Keratinocyte (primary cell): ENCODE measurements around the gene FOXRED2. TPM values are rescaled to one million over a fixed set of nuclear protein-coding genes. Genes with fewer than 3 reads are reported as not detected.

Experiments used
- DNase-seq: peaks from one replicate; pipeline ENCODE4 v3.0.0-alpha.2; 2011; ENCODE audit warnings: low read depth, missing footprints, low spot score
- FAIRE-seq: peaks from 2 replicates; lab custom pipeline; 2011; peaks lifted over from hg19 to GRCh38; lab: Jason Lieb, UNC
- H2AFZ ChIP-seq: 2 replicates; pipeline ENCODE4 v1.6.0; 2012; ENCODE audit warnings: low read length, control low read depth, inconsistent platforms; ENCODE audit not compliant: control insufficient read depth
- H3K27ac ChIP-seq: 2 replicates; pipeline ENCODE4 v1.5.1; 2011; ENCODE audit warnings: low read length; ENCODE audit not compliant: control insufficient read depth, insufficient read depth
- H3K27me3 ChIP-seq: 3 replicates; pipeline ENCODE4 v1.6.0; 2011; ENCODE audit warnings: low read length; ENCODE audit not compliant: control insufficient read depth, insufficient read depth; ENCODE audit errors: extremely low read depth
- H3K36me3 ChIP-seq, 2 experiments: 2 replicates in 1 of 2; 3 replicates in 1 of 2; pipeline ENCODE4 v1.5.1; 2011; ENCODE audit warnings: low read length in 2 of 2, mild to moderate bottlenecking in 1 of 2; ENCODE audit not compliant: control insufficient read depth in 2 of 2, insufficient read depth in 2 of 2; ENCODE audit errors: extremely low read depth in 1 of 2
- H3K4me1 ChIP-seq: 3 replicates; pipeline ENCODE4 v1.5.1; 2011; ENCODE audit warnings: low read length; ENCODE audit not compliant: control insufficient read depth, insufficient read depth; ENCODE audit errors: extremely low read depth
- H3K4me2 ChIP-seq: 3 replicates; pipeline ENCODE4 v1.6.0; 2011; ENCODE audit warnings: low read depth, low read length; ENCODE audit not compliant: control insufficient read depth, insufficient read depth; ENCODE audit errors: extremely low read depth
- H3K4me3 ChIP-seq, 3 experiments: fragments of 200-600 bp in 1 of 3; sonication (generic) in 1 of 3; 2 replicates in 2 of 3; 3 replicates in 1 of 3; pipeline ENCODE4 v1.5.1; 2011 to 2016; ENCODE audit warnings: low read length in 3 of 3, mild to moderate bottlenecking in 3 of 3, control low read depth in 2 of 3, inconsistent platforms in 1 of 3, low read depth in 1 of 3, mixed read lengths in 1 of 3, mixed run types in 1 of 3, moderate library complexity in 1 of 3; ENCODE audit not compliant: control insufficient read depth in 2 of 3, insufficient read depth in 2 of 3; ENCODE audit errors: extremely low read depth in 1 of 3
- H3K79me2 ChIP-seq: 2 replicates; pipeline ENCODE4 v1.6.0; 2012; ENCODE audit warnings: low read length; ENCODE audit not compliant: control insufficient read depth, insufficient read depth
- H3K9ac ChIP-seq: 3 replicates; pipeline ENCODE4 v1.6.0; 2011; ENCODE audit warnings: low read length; ENCODE audit not compliant: control insufficient read depth, insufficient read depth; ENCODE audit errors: extremely low read depth
- H3K9me1 ChIP-seq: 3 replicates; pipeline ENCODE4 v1.6.0; 2011; ENCODE audit warnings: low read length; ENCODE audit not compliant: control insufficient read depth, insufficient read depth; ENCODE audit errors: extremely low read depth
- H3K9me3 ChIP-seq: 2 replicates; pipeline ENCODE4 v1.5.1; 2012; ENCODE audit warnings: low read depth, low read length; ENCODE audit not compliant: control insufficient read depth
- H4K20me1 ChIP-seq: 3 replicates; pipeline ENCODE4 v1.6.0; 2011; ENCODE audit warnings: low read length; ENCODE audit not compliant: control insufficient read depth, insufficient read depth; ENCODE audit errors: extremely low read depth
- EZH2 ChIP-seq: IDR thresholded peaks from one replicate; pipeline ENCODE4 v1.6.1; 2012; ENCODE audit warnings: inconsistent platforms, mild to moderate bottlenecking, low read length, moderate library complexity
- dilution Hi-C: fragments of 300-500 bp; cut with MboI; formaldehyde crosslinking; loops from one replicate; pipeline ENCODE4 v1.7.0; 2020; ENCODE audit warnings: low sequenced_read_pairs; ENCODE audit not compliant: extremely low pct_ligation_motif_present
- polyA plus RNA-seq, 5 experiments: library from polyadenylated mRNA; depleted of rRNA in 3 of 5; stranded (reverse) in 3 of 5; stranded (forward) in 1 of 5; unstranded in 1 of 5; fragments of >200 nt; gene quantifications; 1 replicate in 1 of 5; 2 replicates in 3 of 5; 3 replicates in 1 of 5; pipeline versions ENCODE4 v1.2.1 to v1.2.3, GENCODE V29; 2011 to 2012; ENCODE audit warnings: missing spikeins in 2 of 5, low read depth in 1 of 5, low replicate concordance in 1 of 5
- TF ChIP-seq, protein P1 (sequence below), 3 experiments: IDR thresholded peaks in 1 of 3; conservative IDR thresholded peaks in 1 of 3; optimal IDR thresholded peaks in 1 of 3; 2 replicates in 2 of 3; 3 replicates in 1 of 3; pipeline versions ENCODE3 to v1.5.1; 2011; ENCODE audit warnings: low read length in 3 of 3, mild to moderate bottlenecking in 3 of 3, moderate library complexity in 2 of 3, control low read depth in 1 of 3, inconsistent platforms in 1 of 3; ENCODE audit not compliant: insufficient read depth in 2 of 3; ENCODE audit errors: extremely low read depth in 1 of 3

FOXRED2 gene
- polyA plus RNA-seq, 1 donor (not counting 4 experiments of a cell fraction or from before 2014, with no cell fraction given): 0.71 TPM

DNA sequence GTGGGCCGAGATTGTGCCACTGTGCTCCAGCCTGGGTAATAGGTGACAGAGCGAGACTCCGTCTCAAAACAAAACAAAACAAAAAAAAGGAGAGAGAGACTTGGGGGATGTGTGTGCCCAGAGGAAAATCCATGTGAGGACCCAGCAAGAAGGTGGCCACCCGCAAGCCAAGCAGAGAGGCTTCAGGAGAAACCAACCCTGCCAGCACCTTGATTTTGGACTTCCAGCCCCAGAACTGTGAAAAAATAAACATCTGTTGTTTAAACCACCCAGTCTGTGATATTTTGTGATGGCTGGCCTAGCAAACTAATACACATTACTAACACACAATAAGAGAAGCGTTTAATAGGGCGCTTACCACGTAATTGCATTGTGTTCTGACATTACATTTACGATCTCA, 46.6 kb downstream of the FOXRED2 start:
- H3K4me1 ChIP-seq: peaks cover 23% of the 10 kb centered on the region
- no peak for FAIRE-seq
- no peaks in the 10 kb centered on the region for H3K27me3 ChIP-seq
- no peak for DNase-seq
- no peaks in the 10 kb centered on the region for H3K9me3 ChIP-seq
- no peak overlapping the region for H3K4me2 ChIP-seq
- H3K9me1 ChIP-seq: peaks cover 4% of the 10 kb centered on the region
- no peaks in the 10 kb centered on the region for H3K36me3 ChIP-seq
- dilution Hi-C loops: no loop called here
- no peak overlapping the region for H2AFZ ChIP-seq
- TF ChIP-seq EZH2: no peak
- TF ChIP-seq, protein P1, sequence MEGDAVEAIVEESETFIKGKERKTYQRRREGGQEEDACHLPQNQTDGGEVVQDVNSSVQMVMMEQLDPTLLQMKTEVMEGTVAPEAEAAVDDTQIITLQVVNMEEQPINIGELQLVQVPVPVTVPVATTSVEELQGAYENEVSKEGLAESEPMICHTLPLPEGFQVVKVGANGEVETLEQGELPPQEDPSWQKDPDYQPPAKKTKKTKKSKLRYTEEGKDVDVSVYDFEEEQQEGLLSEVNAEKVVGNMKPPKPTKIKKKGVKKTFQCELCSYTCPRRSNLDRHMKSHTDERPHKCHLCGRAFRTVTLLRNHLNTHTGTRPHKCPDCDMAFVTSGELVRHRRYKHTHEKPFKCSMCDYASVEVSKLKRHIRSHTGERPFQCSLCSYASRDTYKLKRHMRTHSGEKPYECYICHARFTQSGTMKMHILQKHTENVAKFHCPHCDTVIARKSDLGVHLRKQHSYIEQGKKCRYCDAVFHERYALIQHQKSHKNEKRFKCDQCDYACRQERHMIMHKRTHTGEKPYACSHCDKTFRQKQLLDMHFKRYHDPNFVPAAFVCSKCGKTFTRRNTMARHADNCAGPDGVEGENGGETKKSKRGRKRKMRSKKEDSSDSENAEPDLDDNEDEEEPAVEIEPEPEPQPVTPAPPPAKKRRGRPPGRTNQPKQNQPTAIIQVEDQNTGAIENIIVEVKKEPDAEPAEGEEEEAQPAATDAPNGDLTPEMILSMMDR (optimal IDR thresholded peaks at IDR 0.05 in 1 of 3, IDR thresholded peaks at IDR 0.05 in 1 of 3, conservative IDR thresholded peaks at IDR 0.05 in 1 of 3; ENCODE audit: extremely low read depth in 1 of 3, insufficient read depth in 2 of 3, low read length in 3 of 3): no peak
- H3K9ac ChIP-seq: no peak overlapping the region
- no peaks in the 10 kb centered on the region for H3K79me2 ChIP-seq
- H3K4me3 ChIP-seq: no peak overlapping the region
- H4K20me1 ChIP-seq: no peaks in the 10 kb centered on the region
- no peak overlapping the region for H3K27ac ChIP-seq

DNA sequence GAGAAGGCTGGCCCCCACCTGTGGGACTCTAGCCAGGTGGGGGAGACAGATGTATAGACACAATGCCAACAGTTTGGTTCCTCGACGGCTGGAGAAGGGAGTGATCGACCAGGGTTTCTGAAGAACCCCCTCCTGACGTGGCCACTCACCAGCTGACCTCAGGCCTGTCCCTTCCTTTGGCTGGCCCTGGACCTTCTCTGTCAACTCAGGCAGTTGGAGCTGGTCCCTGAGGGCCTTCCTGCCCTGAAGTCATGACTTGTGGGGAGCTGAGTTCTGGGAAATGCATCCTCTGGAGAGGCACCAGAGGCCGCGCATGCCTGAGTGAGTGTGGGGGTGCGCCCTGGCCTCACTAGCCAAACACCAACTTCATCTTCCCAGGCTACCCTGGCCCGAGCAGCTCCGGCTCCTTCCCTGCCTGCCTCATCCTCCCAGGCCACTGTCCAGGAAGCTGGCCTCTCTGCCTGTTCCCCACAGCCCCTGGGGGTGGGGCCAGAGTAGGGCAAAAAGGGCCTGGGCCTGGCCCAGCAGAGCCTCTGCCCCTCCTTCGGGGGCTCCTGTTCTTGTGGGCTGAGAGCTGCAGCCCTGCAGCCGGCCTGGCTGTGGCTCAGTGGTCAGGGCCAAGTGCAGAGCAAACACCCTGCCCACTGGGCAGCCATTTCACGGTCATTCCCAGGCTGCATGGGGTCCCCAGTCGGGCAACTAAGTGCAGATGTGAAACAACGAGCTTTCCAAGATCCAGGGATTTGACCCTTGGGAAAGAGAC, 49.0 kb downstream of the FOXRED2 start:
- Histone ChIP-seq H3K4me3 (no peak overlapping the region), H3K4me1 (peaks cover 23% of the 10 kb centered on the region), H3K36me3 (no peaks in the 10 kb centered on the region), H2AFZ (no peak overlapping the region), H3K79me2 (no peaks in the 10 kb centered on the region), H3K9me1 (peaks cover 2% of the 10 kb centered on the region), H3K9ac (no peak overlapping the region), H3K27me3 (no peaks in the 10 kb centered on the region), H3K27ac (no peak overlapping the region), H4K20me1 (no peaks in the 10 kb centered on the region), H3K9me3 (no peaks in the 10 kb centered on the region), H3K4me2 (no peak overlapping the region)
- FAIRE-seq (no peak), DNase-seq (no peak)
- no peak for TF ChIP-seq EZH2
- dilution Hi-C loops: no loop called here
